HG02938 (cell line): ENCODE results near the gene SFXN1.
"Not testable (repeated sequence)": the region's sequence is repeated elsewhere in the genome, so short reads cannot be mapped to it uniquely, and the experiment has no call there.

Source experiments
- ATAC-seq: cut with Tn5 transposase; IDR thresholded peaks from one replicate; pipeline ENCODE4 v1.9.1; 2021; ENCODE audit warnings: mild to moderate bottlenecking, moderate library complexity; ENCODE audit not compliant: unreplicated experiment

The SFXN1 gene, protein sequence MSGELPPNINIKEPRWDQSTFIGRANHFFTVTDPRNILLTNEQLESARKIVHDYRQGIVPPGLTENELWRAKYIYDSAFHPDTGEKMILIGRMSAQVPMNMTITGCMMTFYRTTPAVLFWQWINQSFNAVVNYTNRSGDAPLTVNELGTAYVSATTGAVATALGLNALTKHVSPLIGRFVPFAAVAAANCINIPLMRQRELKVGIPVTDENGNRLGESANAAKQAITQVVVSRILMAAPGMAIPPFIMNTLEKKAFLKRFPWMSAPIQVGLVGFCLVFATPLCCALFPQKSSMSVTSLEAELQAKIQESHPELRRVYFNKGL

DNA sequence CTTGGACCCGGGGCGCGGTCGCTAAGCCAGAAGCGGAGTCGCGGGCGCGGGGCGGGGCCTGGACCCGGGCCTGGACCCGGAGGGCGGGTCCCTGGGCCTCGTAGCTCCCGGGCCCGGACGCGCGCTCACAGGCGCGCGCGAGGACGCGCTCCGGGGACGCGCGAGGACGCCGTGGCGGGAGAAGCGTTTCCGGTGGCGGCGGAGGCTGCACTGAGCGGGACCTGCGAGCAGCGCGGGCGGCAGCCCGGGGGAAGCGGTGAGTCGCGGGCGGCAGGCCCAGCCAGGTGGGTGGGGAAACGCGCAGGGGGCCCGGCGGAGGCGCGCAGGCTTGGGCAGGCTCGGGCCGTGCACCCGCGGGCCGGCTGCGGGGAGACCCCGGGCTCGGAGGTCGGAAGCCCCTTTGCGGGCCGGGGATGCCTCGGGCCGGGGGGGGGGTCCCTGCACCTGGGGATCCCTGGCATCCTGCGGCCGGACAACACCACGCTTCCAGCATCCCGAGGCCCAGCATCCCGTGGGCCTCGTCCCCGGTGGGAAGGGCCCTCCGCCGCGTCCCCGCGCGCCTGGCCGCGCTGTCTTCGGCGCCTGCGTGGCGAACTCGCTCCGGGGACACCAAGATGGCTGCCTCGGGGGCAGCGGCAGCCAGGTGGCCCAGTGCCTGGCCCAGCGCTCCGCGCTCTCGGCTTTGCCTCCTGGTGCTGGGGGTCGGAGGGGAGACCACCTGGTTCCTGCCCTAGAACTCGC is at the start of gene SFXN1:
SFXN1 (plus strand) TSS at position 177 of the 741 bp plus-strand sequence. CDS start 13,544 bp downstream, outside the sequence.
- ATAC-seq, result peak; percentile 73

DNA sequence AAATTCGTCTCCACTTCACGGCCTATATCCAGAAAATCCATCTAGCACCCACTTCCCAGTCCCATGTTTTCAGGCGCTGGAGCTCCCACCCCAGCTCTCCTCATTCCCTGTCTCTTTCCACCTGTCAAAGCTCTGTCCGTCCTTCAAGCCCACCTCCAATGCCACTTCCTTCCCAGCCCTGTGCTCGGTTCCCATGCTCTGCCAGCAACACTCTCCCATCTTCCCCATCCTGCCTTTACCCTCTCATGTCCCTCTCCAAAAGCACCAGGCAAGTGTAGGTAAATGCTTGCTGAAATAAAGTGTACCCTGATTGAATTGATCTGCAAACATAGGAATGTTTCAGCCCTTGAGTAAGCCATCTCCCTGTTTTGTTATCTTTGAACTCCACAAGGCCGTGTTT is 43.6 kb upstream of the SFXN1 start:
- no peak for ATAC-seq

DNA sequence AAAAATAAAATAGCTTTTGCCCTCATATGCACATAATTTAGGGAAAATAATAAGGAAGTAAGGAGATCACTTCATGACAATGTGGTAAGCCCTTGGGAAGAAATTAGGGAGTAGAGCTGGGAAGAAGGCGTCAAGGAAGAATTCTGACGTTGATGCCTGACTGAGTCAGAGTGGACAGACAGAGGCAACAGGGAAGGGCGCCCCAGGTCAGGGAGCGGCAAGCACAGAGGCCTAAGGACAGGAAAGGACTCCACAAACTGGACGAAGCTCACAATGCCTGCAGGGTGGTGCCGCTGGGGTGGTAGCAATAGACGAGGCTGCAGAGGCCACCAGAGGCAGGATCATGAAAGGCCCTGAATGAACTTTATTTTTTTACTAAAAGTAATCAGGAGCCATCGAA is 42.0 kb upstream of the SFXN1 start:
- ATAC-seq, result no peak

DNA sequence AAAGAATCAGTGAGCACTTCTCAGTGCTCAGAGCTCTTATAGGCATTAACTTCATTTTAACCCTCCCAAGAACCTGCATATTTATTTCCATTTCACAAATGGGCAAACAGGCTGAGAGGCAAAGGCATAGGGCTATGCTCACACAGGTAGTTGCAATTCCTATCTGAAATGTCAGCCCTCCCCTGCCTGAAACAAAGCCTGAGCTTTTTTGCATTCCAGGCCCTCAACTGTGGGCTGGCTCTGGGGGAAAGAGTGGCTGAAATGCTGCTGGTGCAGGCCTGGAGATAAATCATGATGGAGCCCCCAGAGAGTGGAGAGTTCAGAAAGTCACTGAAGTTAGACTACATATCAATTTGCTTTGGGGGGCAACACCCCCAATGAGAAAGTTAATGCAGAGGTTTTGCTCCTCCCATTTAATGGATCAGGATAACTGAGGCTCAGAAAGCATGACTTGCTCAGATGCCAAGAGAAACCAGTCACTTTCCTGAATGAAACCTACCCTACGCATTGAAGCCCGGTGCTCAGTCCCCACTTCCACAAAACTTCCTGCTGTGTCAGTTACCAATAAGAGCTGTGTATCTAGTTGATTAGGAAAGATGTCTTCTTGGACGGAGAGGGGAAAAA is 40.0 kb upstream of the SFXN1 start:
- no peak for ATAC-seq

DNA sequence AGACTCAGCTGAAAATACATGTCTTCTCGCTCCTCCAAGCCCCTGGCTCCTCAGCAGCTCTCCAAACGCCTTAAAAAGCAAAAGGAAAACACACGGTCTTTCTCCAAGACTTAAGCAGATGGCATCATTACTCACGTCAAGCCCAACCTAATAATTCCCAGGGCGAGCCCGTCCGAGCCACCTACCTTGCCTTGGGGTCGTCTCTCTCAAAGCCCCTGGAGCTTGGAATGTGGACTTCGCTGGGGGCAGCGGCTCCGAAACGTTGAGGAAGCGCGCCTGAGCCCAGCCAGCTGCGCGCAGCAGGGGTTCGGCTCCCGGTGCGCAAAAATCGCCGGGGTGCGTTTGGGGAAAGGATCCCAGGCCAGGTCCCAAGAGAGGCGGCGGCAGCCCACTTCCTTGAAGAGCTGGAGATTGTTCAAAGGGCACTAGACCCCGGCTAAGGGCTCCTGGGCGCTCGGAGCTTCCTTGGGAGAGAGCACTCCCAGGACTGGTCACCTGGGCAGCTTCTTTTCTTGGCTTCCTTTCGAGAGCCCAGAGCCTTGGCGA is 34.8 kb upstream of the SFXN1 start:
- no peak for ATAC-seq

DNA sequence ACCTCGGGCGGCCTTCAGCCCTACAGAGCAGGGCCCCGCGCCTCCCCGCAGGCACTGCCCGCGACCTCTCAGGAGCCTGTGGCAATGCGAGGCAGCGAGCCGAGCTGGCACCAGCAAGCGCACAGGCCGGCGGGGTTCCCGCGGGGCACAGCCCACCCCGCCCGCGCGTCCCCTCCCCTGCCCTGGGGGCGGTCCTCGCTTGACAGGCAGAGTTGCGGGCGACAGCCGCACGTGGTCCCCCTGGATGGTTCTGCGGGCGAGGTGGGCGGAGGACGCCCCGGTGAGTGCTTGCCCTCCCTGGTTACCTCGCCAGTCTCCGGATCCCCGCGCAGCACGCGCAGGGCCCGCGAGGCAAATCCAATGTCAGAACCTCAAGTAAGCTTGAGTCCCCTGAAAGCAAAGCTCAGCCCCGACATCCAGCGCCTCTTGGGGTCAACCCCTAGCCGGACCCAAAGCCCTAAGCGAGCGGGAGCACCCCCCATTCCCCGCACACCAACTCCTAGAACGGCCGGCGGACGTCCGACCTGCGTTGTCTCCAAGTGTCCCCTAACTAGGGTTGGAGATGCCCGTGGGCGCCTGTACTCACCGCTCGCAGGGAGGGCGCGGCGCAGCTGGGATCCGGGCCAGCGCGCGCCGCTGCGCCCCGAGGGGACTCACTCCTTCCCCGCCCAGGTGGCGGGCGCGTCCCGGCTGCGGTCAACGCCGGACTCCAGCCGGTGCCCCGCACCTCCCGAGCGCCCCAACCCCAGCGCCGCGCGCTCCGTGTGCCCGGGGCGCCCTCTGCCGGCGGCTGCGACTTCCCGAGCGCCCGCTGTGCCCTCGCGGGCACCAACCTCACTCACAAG is 34.1 kb upstream of the SFXN1 start, which contains the start of gene DRD1:
DRD1 (minus strand) TSS at position 123 of the 845 bp plus-strand sequence. CDS start 1,083 bp downstream, outside the sequence.
- no peak for ATAC-seq

DNA sequence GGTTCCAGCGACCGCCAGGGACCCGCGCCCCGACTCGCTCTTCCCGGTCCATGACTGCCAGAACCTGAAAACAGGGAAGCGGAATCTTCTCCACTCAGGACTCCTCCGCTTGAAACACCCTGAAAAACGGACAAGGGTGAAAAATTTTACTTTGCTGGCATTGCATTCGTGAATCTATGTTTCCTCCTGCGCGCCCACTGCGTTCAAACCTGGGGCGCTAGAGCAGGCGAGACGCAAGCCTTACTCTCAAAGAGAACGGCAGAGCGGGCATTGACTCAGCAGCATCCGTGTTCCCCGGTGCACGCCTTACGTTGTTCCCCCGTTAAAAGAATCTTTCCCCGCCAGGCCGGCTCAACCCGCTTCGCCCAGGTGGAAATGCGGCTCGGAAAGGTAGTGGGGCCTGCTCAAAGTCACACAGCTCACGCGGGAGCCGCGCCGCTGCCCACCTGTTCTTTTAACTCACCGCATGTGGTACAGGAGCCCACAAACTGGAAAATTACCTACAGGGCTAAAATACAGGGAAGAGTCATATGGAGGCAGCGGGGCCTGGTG is 33.4 kb upstream of the SFXN1 start:
- ATAC-seq, result no peak

DNA sequence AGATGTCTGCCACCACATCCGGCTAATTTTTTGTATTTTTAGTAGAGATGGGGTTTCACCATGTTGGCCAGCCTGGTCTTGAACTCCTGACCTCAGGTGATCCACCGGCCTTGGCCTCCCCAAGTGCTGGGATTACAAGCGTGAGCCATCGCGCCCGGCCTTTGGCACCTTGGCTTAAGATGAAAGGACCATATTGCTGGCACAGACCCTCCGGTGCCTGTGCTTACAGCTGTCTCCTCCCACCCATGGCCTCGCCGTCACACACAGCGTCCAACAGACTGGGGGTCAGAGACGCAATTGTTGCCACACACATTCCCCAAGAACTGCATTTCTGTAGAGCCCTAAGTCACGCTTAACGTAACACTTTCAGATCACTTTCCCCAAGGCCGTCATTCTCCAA is 32.0 kb upstream of the SFXN1 start:
- not testable (repeated sequence) for ATAC-seq

DNA sequence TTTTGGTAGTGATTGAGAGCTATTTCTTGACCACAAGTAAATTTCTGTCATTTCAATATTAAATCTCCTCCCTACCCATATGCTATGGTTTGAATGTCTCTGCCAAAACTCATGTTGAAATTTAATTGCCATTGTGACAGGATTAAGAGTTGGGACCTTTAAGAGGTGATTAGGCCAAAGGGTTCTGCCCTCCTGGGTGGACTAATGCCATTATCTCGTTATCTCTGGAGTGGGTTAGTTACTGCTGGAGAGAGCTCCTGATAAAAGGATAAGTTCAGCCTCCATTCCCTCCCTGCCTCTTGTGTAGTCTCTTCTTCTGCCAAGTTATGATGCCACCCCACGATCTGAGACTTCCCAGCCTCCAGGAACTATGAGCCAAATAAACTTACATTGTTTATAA is 30.8 kb upstream of the SFXN1 start:
- no peak for ATAC-seq

DNA sequence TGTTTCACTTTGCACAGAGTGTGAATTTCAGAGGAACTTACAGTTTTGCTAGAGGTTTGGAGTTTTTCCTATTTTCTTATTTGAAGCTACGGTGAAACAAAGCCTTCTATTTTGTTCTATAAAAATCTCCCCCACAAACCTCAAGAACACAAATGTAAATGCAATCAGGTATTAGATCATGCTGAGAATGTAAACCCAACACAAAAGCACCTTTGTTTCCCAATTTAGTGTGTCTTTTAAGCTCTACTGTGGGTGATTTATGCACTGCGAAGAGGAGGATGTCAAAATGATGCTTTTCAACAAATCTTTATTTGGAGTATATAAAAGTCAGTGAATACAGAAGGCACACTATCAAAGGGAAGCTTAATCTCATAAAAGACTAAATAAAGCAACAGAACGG is 30.1 kb upstream of the SFXN1 start:
- no peak for ATAC-seq

DNA sequence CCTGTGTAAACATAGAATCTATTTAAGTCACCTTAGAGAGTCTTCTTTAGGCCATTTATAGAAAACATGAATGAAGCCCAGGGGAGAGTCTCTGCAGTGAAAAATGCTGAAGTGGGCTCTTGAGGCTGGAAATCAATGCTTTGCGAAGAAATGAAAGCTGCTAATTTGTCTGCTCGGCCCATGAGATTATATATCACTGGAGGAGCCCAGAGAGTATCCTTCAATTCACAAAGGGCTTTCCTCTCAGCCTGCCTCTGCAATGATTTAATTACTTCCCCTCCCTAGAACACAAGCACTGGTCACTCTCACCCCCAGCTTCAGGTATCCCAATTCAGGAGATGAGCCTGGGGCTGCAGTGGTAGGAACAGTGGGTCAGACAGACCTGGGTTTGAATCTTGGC is 26.2 kb upstream of the SFXN1 start:
- ATAC-seq, result no peak

DNA sequence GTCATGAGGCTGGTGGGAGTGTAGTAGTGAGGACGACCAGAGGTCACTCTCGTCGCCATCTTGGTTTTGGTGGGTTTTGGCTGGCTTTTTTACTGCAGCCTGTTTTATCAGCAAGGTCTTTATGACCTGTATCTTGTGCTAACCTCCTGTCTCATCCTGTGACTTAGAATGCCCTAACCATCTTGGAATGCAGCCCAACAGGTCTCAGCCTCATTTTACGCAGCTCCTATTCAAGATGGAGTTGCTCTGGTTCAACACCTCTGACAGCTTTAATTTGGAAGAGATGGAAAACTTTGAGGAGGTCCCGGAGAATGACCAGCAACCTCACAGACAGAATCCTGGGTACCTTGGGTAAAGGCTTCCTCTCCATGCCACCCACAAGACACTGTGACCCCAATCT is 24.0 kb upstream of the SFXN1 start:
- not testable (repeated sequence) for ATAC-seq

DNA sequence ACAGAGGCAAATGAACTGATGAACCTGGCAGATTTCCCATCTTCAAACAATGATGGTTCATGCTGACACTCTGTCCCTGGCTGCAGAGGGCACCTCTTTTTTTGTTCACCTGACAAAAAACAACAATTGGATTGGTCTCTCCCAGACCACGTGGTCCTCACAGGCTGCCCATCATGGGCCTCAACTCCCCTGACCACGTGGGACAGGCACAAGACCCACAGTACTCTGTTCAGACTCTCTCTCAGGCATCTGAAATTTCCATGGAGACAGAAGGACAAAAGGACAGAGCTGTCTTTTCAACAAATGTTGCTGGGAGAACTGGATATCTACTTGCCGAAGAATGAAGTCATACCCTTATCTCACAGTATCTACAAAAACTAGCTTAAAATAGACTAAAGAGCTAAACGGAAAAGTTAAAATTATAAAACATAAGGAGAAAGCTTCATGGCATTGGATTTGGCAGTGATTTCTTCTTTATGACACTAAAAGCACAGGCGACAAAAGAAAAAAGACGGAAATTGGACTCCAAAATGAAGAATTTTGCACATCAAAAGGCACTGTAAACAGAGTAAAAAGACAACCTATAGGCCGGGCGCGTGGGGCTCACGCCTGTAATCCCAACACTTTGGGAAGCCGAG is 22.1 kb upstream of the SFXN1 start:
- no peak for ATAC-seq

DNA sequence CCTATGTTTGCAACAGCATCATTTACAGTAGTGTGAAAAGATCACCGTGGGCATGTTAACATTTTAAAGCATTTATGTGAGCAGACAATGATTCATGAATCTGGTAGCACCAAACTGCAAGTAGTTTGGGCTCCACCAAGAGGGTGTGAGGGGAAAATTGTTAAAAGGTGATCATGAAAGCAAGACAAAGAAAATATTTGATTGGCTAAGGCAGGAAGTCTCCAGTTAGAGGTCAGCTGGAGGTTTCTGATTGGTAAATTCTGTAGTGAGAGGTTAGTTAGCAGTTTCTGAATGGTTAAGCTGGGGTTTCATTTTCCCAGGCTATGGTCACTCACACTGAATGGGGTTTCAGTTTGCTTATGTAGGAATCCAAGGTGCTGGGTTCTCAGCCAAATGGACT is 20.9 kb upstream of the SFXN1 start:
- ATAC-seq, result peak; percentile 95

DNA sequence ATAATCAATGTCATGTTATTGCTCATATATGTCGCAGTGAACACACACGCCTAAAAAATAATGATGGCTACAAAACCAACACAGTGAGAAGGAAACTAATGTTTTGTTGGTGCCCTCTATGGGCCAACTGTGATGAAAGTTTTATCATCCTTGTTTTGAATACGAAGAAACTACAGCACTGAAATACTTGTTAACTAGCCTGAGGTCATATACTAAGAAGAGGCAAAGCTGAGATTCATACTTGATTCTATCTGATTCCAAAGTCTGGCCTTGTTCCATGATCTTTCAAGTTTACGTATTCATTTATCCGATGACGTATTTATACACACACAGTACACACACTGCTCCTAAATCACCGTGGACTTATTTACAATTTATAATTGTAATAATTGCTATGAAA is 18.2 kb upstream of the SFXN1 start:
- no peak for ATAC-seq

DNA sequence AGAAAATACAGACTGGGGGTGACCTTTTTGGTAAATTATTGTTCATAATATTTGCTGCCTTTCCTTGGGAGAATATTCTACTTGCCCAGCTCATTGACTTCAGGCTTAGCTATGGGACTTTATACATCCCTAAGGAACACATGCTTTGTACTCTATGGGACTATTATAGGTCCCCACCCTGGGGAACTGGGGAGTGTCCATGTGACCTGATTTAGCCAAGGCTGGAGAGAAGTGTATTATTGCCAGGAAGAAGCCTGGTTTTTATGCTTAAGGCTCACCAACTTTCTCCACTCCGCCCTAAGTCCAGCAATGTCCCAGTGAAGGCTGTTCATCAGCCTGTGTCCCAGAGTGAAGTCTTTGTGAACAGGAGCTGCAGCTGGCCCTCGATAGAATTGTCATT is 17.8 kb upstream of the SFXN1 start:
- ATAC-seq, result no peak

DNA sequence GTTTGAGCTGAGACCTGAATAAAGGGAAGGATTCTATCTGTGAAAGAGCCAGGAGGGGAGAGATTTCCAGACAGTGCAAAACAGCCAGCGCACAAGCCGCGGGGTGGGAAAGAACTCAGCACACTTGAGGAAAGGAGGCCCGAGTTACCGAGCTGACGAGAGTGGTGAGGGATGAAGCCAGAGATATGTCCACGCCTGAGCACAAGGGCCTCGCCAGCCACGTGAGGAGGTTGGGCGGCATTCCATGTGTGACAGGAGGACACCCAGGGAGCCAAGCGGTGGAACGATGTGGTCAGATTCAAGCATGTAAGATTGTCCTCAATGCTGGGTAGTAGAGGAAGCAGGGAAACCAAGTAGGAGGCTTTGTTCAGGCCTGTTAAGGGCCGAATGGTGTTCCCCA is 17.0 kb upstream of the SFXN1 start:
- ATAC-seq, result no peak

DNA sequence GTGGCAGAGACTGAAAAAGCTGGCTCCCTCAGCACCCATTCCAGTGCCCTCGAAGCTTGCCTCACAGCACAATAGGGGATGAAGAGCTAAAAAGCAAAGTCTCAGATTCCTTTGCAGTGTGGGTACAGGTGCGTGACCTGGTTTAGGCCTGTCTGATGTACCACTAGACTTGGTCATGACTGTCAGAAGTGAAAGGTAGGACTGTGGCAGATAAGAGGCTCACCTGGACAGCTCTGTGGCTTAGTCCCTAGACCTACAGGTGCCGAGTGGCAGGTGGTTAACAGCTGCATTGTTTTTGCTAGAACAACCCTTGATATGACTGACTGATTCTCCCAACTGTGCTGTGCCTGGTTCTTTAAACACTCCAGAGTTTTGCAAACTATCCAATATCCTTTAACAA is 14.7 kb upstream of the SFXN1 start:
- no peak for ATAC-seq

DNA sequence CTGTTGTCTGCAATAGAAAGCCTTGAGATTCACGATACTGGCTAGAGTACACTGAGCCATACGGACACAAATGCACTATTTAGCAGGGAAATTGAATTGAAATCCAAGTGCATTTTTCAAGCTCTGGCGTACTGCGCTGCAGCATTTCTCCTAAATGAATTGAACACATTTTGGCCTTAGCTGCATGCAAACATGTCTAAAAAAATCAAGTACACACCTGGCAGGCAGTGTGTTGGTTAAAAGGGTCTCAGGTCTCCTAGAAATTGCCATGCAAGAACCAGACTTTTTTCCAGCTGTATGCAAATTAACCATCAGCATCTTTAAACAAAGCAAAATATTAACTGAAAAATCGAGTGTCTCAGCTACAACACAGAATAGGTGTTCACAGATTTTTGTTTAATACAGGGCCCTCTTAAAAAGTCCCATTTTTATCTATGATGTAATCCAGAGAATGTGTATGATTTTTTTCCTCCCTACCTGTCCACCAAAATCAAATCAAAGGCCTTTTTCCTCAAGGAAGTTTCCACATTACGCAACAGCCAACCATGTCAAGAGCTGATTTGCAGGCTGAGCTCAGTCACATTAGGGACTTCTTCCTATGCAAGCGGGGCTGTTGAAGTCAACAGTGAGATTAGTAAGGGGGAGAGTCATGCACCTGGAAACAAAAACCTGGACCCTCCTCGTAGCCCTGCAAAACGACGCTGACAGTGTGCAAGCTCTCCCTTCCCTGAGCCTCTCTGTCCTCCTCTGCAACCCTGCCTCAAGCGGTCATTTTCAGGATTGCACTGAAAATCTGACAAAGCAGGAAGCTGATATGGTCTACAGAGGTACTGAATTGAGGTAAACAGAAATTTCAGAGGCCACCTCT is 14.1 kb upstream of the SFXN1 start:
- ATAC-seq, result peak; percentile 97
